ENCODE measurements around the gene GPR137.
"Not testable (repeated sequence)": the region's sequence is repeated elsewhere in the genome, so short reads cannot be mapped to it uniquely, and the experiment has no call there.

Gene GPR137

GRCh38 chr11:64284962-64285884 lies at the start of gene GPR137:
Gene GPR137 (plus strand): TSS chr11:64285848. CDS start chr11:64286525, 677 bp downstream.
- FAIRE-seq: no peak

GRCh38 chr11:64237484-64237951 lies 48.1 kb upstream of the GPR137 start:
- no peak for FAIRE-seq

GRCh38 chr11:64238076-64238475 lies 47.6 kb upstream of the GPR137 start:
- no peak for FAIRE-seq

- FAIRE-seq: no peak
Measured at GRCh38 chr11:64238999-64239398, 46.6 kb upstream of the GPR137 start.

GRCh38 chr11:64239662-64240434 lies 45.8 kb upstream of the GPR137 start:
- FAIRE-seq: no peak

GRCh38 chr11:64240435-64241240 lies 45.0 kb upstream of the GPR137 start, which contains the start of gene FKBP2:
Gene FKBP2 (plus strand): TSS chr11:64241095. CDS start chr11:64242388, 1,293 bp downstream.
- no peak for FAIRE-seq

GRCh38 chr11:64241241-64241490 lies 44.5 kb upstream of the GPR137 start:
- peak; percentile 75 for FAIRE-seq

GRCh38 chr11:64241491-64242374 lies 43.9 kb upstream of the GPR137 start:
- no peak for FAIRE-seq

GRCh38 chr11:64243236-64243854 lies 42.3 kb upstream of the GPR137 start:
- FAIRE-seq: no peak

GRCh38 chr11:64244107-64244506 lies 41.5 kb upstream of the GPR137 start:
- FAIRE-seq: no peak

GRCh38 chr11:64244966-64245365 lies 40.7 kb upstream of the GPR137 start:
- no peak for FAIRE-seq

- no peak for FAIRE-seq
Measured at GRCh38 chr11:64245401-64245796, 40.2 kb upstream of the GPR137 start.

GRCh38 chr11:64245797-64246620 lies 39.6 kb upstream of the GPR137 start:
- FAIRE-seq: no peak

GRCh38 chr11:64246621-64246870 lies 39.1 kb upstream of the GPR137 start:
- not testable (repeated sequence) for FAIRE-seq

GRCh38 chr11:64246871-64247728 lies 38.5 kb upstream of the GPR137 start, which contains the start of gene PPP1R14B:
Gene PPP1R14B (minus strand): TSS chr11:64246943. CDS start chr11:64246673, 270 bp downstream.
- FAIRE-seq: no peak

GRCh38 chr11:64247729-64248531 lies 37.7 kb upstream of the GPR137 start:
- FAIRE-seq: no peak

- no peak for FAIRE-seq
Measured at GRCh38 chr11:64248578-64248977, 37.1 kb upstream of the GPR137 start.

GRCh38 chr11:64249038-64249437 lies 36.6 kb upstream of the GPR137 start:
- FAIRE-seq: no peak

Data from TTC549 (cell line).